PFSK-1 (cell line): ENCODE data around the gene STRN4.

Source experiments
- FOXP2 ChIP-seq: optimal IDR thresholded peaks from 2 replicates; pipeline ENCODE3; 2011; ENCODE audit warnings: borderline replicate concordance, control low read depth, inconsistent platforms; ENCODE audit not compliant: insufficient read depth; ENCODE audit errors: extremely low read length, extremely low read depth
- POLR2AphosphoS5 ChIP-seq: IDR thresholded peaks from 2 replicates; pipeline ENCODE4 v1.6.1; 2012; ENCODE audit warnings: low read depth, mild to moderate bottlenecking, control low read depth, low read length, moderate library complexity
- REST ChIP-seq, 2 experiments: IDR thresholded peaks; 2 replicates each; pipeline versions ENCODE4 v1.6.1 to v1.8.0; 2011 to 2012; ENCODE audit warnings: low read depth in 2 of 2, low read length in 2 of 2, control low read depth in 1 of 2, inconsistent platforms in 1 of 2, mild to moderate bottlenecking in 1 of 2, moderate library complexity in 1 of 2; ENCODE audit not compliant: insufficient read depth in 1 of 2
- SIN3A ChIP-seq: IDR thresholded peaks from 2 replicates; pipeline ENCODE4 v1.6.1; 2012; ENCODE audit warnings: mild to moderate bottlenecking, low read length, moderate library complexity, borderline replicate concordance; ENCODE audit not compliant: insufficient read depth
- TAF1 ChIP-seq: IDR thresholded peaks from 2 replicates; pipeline ENCODE4 v1.6.1; 2012; ENCODE audit warnings: low read length, control low read depth, borderline replicate concordance; ENCODE audit not compliant: insufficient read depth

The STRN4 gene

DNA sequence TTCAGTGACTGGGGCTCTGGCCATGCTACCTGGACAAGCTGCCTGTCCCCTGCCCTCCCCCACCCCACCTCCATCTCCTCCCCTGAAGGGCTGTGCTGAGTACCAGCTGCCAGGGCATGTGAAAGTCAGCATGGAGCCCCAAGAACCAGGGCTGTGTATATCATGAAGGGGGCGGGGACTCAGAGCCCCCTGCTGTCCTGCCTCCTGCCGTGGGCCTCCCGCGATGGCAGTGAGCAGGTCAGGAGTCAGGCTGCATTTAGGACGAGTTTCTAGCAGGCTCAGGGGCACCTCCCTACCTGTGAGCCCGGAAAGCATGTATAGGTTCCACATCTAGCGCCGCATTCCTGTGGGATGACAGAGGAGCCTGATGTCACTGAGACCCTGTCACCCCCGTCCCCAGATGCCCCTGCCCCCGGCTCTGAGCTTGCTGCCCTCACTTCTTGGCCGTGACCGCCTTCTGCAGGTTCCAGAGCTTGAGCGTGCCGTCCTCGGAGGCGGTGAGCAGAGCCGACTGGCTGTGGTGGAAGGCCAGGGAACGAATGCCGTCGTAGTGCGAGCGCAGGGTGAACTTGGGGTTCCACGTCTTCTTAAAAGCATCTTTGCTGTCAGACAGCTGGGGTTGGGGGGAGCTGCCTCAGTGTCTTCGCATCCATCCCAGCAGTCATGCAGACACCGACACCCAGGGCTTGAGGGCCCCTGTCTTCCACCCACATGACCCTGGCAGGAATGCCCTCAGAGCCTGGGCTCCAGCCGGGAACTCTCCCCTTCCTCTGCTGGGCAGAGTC, 21.0 kb downstream of the STRN4 start:
- no peak for TF ChIP-seq REST (IDR thresholded peaks at IDR 0.05; ENCODE audit: insufficient read depth in 1 of 2, low read depth in 2 of 2, low read length in 2 of 2)
- no peak for TF ChIP-seq FOXP2
- TF ChIP-seq SIN3A: no peak
- no peak for TF ChIP-seq POLR2AphosphoS5
- no peak for TF ChIP-seq TAF1

DNA sequence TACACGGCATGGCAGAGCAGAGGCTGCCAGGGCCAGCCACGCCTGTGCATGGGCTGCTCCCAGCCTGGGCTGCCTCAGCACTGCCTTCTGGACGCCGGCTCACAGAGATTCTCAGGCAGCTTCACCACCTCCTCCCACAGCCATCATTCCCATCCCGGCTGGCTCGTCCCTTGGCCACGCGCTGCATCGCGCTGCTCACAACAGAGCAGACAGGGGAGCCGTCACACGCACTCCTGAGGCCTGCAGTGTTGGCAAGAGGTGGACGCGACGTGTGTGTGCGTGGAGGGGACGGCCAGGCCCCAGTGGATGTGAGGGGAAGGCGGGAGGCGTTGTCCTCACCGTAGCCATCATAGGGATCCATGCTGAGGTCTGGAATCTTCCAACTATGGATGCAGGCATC, 21.8 kb downstream of the STRN4 start:
- TF ChIP-seq POLR2AphosphoS5: no peak
- no peak for TF ChIP-seq TAF1
- no peak for TF ChIP-seq REST (IDR thresholded peaks at IDR 0.05; ENCODE audit: insufficient read depth in 1 of 2, low read depth in 2 of 2, low read length in 2 of 2)

DNA sequence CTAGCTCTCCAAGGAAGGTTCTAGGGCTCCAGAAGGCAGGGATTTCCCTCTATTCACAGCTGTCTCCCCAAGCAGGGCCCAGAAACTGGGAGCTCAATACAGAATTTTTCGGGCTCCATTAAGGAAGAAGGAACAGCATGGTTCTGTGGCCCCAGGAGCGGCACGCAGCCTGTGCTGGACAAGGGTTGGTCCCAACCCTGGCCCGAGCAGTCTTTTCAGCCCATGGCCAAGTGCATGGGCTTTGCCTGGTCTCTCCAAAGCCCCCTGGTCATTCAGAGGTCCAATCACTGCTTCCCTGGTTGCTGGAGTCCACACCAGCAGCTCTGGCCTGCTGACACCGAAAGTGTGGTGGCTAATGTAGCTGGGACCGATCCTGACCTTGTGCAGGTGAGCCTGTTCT, 22.8 kb downstream of the STRN4 start:
- no peak for TF ChIP-seq TAF1
- TF ChIP-seq SIN3A: no peak
- no peak for TF ChIP-seq FOXP2
- TF ChIP-seq REST (IDR thresholded peaks at IDR 0.05; ENCODE audit: insufficient read depth in 1 of 2, low read depth in 2 of 2, low read length in 2 of 2): no peak
- no peak for TF ChIP-seq POLR2AphosphoS5

GRCh38 chr19:46723023-46723461, 23.2 kb downstream of the STRN4 start:
- TF ChIP-seq REST (IDR thresholded peaks at IDR 0.05; ENCODE audit: insufficient read depth in 1 of 2, low read depth in 2 of 2, low read length in 2 of 2) (no peak), POLR2AphosphoS5 (no peak), FOXP2 (no peak), TAF1 (no peak), SIN3A (no peak)
